C4-2B (cell line): Measurements from ENCODE around the gene NPLOC4.

Experiments
- ZFX ChIP-seq: fragments of 450-650 bp; IDR thresholded peaks from 2 replicates; pipeline ENCODE4 v1.6.1; 2017
- TF ChIP-seq, protein P1 (sequence below): fragments of 450-650 bp; conservative IDR thresholded peaks from 2 replicates; pipeline ENCODE4 v1.5.1; 2017; ENCODE audit warnings: mild to moderate bottlenecking

DNA sequence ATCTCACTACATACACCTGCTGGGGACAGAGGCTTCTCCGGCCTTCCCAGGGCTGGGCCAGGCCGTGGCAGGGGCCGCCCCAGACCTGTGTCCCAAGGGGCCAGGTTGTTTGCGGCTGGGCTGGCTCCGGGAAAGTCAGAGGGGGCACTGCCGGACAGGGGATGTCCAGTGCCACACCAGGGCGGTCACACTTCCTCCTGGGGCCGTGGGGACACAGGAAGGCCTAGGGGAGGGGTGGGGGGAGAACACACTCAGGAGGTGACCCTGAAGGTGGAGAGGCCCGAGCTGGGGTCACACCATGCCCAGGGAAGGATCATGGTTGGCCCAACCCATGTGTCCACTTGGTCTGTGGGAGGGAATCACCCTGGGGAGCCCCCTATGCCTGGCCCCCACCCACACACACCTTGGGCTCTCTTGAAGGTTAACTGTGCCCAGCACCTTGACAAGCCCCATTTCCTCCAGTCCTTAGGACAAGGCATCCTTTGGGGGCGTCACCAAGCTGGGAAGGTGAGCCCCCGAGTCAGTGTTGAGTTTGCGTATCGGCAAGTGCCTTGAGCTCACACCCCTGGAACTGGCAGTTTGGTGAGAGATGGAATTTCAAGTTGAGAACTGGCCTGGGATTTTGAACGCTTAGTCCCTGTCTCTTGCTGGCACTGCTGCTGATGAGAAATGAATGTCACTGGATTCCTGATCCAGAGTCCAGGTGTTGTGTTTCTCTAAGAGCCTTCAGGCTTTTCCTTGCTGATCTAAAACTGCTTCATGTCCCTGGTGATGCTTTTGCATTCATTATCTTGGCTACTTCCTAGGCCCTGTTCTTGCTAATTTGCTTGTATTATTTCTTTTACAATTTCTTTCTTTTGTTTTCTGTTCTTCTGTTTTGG is 116.7 kb downstream of the NPLOC4 start:
- TF ChIP-seq, protein P1, sequence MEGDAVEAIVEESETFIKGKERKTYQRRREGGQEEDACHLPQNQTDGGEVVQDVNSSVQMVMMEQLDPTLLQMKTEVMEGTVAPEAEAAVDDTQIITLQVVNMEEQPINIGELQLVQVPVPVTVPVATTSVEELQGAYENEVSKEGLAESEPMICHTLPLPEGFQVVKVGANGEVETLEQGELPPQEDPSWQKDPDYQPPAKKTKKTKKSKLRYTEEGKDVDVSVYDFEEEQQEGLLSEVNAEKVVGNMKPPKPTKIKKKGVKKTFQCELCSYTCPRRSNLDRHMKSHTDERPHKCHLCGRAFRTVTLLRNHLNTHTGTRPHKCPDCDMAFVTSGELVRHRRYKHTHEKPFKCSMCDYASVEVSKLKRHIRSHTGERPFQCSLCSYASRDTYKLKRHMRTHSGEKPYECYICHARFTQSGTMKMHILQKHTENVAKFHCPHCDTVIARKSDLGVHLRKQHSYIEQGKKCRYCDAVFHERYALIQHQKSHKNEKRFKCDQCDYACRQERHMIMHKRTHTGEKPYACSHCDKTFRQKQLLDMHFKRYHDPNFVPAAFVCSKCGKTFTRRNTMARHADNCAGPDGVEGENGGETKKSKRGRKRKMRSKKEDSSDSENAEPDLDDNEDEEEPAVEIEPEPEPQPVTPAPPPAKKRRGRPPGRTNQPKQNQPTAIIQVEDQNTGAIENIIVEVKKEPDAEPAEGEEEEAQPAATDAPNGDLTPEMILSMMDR: no peak
- TF ChIP-seq ZFX: no peak
